Bronchial epithelial cell (primary cell): ENCODE measurements around the gene KIAA1191. TPM values are rescaled to one million over a fixed set of nuclear protein-coding genes. Genes with fewer than 3 reads are reported as not detected.

Source experiments
- DNase-seq: peaks from one replicate; pipeline ENCODE4 v3.0.0-alpha.2; 2010; ENCODE audit warnings: low read depth
- FAIRE-seq: peaks from 2 replicates; lab custom pipeline; 2011; peaks lifted over from hg19 to GRCh38; lab: Jason Lieb, UNC
- H3K27me3 ChIP-seq: 2 replicates; pipeline ENCODE4 v1.5.1; 2011; ENCODE audit warnings: low read length; ENCODE audit not compliant: control insufficient read depth, insufficient read depth
- H3K36me3 ChIP-seq: 2 replicates; pipeline ENCODE4 v1.5.1; 2011; ENCODE audit warnings: low read length; ENCODE audit not compliant: control insufficient read depth, insufficient read depth
- H3K4me3 ChIP-seq: 2 replicates; pipeline ENCODE4 v1.5.1; 2011; ENCODE audit warnings: mild to moderate bottlenecking, low read depth, low read length, control low read depth
- total RNA-seq: library from RNA; depleted of rRNA; stranded (reverse); fragments of >200 nt; gene quantifications from 2 replicates; pipeline ENCODE4 v1.2.1, GENCODE V29; 2014
- TF ChIP-seq, protein P1 (sequence below): IDR thresholded peaks from 2 replicates; pipeline ENCODE4 v1.5.1; 2011; ENCODE audit warnings: mild to moderate bottlenecking, moderate library complexity, low read length, control low read depth, inconsistent platforms; ENCODE audit not compliant: insufficient read depth, severe bottlenecking

KIAA1191 gene
- total RNA-seq, 1 donor from 2014 or later, result 54.2 TPM

DNA sequence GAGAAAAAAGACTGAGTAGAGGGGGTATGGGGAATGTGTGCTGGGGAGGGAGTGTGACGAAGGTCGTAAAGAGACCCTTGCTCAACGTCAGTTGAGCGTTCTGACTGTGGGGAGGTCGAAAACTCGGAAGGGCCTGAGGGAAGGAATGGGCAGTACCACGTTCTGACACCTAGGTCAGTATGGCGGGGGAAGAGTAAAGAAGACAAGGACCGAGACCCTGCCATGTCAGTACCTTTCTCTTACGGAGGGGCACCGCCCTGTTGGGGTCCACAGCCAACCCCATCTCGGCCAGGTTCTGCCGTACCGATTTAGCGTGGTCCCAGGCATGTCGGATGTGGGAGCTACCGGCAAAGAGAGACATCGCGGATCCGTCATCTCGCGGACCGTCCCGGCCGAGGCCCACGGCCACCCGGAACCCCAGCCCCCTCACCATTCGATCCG, 26.5 kb upstream of the KIAA1191 start:
- H3K36me3 ChIP-seq, result peaks cover 31% of the 10 kb centered on the region
- no peak for DNase-seq
- FAIRE-seq, result peak; percentile 43

DNA sequence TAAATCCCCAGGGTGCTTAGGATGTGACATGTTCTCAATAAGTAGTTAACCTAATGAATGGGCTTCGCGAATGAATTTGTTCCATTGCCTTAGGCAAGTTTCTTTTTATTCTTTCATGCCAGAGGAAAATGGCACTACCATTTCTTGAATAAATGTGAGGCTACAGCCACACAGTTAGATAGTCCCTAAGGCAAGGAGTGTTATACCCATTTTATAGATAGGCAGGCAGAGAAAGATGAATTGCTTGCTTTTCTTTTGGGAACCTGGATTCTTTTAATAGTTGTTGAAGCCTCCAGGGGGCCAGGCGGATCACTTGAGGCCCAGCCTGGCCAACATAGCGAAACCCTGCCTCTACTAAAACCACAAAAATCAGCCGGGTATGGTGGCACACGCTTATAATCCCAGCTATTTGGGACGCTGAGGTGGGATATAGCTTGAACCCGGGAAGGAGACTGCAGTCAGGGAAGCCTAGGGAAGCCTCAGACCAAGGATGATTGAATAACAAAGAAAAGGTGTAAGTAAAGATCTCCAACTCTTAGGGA, 25.9 kb upstream of the KIAA1191 start:
- Histone ChIP-seq H3K4me3 (peak overlapping the region; percentile 93), H3K36me3 (peaks cover 31% of the 10 kb centered on the region), H3K27me3 (no peaks in the 10 kb centered on the region)
- FAIRE-seq, result no peak
- TF ChIP-seq, protein P1, sequence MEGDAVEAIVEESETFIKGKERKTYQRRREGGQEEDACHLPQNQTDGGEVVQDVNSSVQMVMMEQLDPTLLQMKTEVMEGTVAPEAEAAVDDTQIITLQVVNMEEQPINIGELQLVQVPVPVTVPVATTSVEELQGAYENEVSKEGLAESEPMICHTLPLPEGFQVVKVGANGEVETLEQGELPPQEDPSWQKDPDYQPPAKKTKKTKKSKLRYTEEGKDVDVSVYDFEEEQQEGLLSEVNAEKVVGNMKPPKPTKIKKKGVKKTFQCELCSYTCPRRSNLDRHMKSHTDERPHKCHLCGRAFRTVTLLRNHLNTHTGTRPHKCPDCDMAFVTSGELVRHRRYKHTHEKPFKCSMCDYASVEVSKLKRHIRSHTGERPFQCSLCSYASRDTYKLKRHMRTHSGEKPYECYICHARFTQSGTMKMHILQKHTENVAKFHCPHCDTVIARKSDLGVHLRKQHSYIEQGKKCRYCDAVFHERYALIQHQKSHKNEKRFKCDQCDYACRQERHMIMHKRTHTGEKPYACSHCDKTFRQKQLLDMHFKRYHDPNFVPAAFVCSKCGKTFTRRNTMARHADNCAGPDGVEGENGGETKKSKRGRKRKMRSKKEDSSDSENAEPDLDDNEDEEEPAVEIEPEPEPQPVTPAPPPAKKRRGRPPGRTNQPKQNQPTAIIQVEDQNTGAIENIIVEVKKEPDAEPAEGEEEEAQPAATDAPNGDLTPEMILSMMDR, result peak; percentile 1
- no peak for DNase-seq

More for the DNA sequence above, 26.5 kb upstream of the KIAA1191 start:
- H3K27me3 ChIP-seq, result no peaks in the 10 kb centered on the region
- TF ChIP-seq, protein P1, result no peak
- H3K4me3 ChIP-seq, result peak overlapping the region; percentile 93

DNA sequence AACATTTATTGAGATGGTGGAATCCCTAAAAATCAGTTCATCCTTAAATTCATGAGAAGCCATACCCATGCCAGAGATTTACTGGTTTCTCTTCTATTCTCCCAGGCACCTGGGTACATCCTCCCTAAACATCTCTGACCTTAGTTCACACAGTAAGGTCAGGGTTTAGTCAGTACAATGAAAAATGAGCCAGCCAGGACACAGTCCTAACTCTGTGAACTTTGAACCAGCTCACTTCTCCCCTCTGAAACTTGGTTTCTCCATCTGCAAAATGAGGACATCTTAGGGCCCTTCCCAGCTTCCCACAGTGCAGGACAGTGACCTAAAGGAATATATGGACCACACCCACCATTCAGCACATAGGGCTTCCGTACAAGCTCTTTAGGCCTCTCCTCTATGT, 24.9 kb upstream of the KIAA1191 start:
- no peak overlapping the region for H3K4me3 ChIP-seq
- H3K36me3 ChIP-seq, result peaks cover 31% of the 10 kb centered on the region
- FAIRE-seq, result no peak
- DNase-seq, result no peak
- no peaks in the 10 kb centered on the region for H3K27me3 ChIP-seq
- TF ChIP-seq, protein P1, result no peak

DNA sequence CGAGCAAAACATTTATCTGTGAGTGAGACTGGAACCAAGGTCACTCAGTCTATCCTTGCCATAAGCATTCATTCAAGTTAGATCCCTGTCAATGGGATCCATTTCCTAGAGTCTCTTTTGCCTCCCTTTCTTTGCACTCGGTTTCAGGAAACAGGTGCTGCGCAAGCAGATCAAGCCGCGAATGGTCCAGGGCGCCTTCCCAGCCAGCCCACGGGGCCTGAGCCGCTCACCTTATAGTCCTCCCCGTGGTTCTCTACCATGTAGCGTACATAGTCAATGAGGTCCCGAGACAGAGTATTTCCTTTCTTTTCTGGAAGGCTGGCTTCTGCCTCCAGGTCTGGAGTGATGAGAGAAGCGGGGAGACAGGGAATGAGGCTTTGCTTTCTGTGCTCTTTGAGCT, 23.4 kb upstream of the KIAA1191 start:
- FAIRE-seq (no peak), DNase-seq (no peak)
- H3K36me3 ChIP-seq, result peaks cover 30% of the 10 kb centered on the region

DNA sequence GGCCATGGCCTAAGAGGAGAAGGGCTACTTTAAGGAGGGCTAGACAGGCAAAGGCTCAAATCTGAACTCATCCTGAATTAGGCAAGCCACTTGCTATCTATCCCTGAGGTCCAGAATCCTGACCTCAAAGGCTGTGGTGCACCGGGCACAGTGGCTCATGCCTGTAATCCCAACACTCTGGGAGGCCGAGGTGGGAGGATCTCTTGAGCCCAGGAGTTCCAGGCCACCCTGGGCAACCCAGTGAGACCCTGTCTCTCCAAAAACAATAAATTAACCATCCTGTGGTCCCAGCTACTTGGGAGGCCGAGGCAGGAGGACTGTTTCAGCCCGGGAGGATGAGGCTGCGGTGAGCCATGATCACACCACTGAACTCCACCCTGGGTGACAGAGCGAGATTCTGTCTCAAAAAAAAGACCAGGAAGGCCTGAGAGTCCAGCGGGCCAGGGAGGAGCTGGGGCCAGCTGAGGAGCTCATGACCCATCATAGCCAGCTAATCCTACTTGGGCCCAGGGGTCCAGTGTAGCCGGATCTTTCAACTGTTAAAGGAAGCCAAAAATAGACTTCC, 22.9 kb upstream of the KIAA1191 start:
- peaks cover 30% of the 10 kb centered on the region for H3K36me3 ChIP-seq
- TF ChIP-seq, protein P1, result no peak
- no peak for DNase-seq
- no peak for FAIRE-seq
- no peak overlapping the region for H3K4me3 ChIP-seq
- no peaks in the 10 kb centered on the region for H3K27me3 ChIP-seq

More for the DNA sequence above, 23.4 kb upstream of the KIAA1191 start:
- Histone ChIP-seq H3K4me3 (no peak overlapping the region), H3K27me3 (no peaks in the 10 kb centered on the region)
- TF ChIP-seq, protein P1, result no peak
